ENCODE measurements around the gene SLC20A1. TPM values are rescaled to one million over a fixed set of nuclear protein-coding genes. Genes with fewer than 3 reads are reported as not detected.

SLC20A1 gene
- total RNA-seq, 4 donors from 2014 or later: 5.0 to 19.2 (median 12.4) TPM

DNA sequence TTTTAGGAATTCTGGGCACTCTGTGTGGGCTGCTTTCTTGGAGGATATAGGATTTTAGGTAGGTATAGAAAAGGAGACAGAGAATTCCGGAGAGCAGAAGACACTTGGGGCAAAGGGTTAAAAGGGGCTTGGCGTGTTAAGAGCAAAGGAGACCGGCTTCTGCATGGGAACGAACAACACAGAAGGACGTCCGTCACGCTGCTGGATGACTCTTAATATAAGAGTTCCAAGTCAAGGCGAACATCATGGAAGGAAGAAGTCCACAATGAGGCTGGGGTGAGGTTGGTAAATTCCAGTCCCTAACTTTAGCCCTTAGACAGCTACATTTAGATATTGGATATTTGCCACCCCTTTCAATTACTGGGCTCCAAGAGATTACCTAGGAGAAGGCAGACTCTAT lies 15.9 kb upstream of the SLC20A1 start:
- no peak overlapping the region for H3K4me3 ChIP-seq (ENCODE audit: low read depth, poor library complexity, severe bottlenecking)
- 77 to 89% methylated on average over 8 of the region's 8 CpGs for WGBS, 2 donors
- DNase-seq (ENCODE audit: low spot score in 2 of 2): no peak
- intact Hi-C loops (cut with DNase I; ENCODE audit: low total_unique reads): no loop called here
- TF ChIP-seq POLR2A (IDR thresholded peaks at IDR 0.05): no peak
- TF ChIP-seq, protein P1, sequence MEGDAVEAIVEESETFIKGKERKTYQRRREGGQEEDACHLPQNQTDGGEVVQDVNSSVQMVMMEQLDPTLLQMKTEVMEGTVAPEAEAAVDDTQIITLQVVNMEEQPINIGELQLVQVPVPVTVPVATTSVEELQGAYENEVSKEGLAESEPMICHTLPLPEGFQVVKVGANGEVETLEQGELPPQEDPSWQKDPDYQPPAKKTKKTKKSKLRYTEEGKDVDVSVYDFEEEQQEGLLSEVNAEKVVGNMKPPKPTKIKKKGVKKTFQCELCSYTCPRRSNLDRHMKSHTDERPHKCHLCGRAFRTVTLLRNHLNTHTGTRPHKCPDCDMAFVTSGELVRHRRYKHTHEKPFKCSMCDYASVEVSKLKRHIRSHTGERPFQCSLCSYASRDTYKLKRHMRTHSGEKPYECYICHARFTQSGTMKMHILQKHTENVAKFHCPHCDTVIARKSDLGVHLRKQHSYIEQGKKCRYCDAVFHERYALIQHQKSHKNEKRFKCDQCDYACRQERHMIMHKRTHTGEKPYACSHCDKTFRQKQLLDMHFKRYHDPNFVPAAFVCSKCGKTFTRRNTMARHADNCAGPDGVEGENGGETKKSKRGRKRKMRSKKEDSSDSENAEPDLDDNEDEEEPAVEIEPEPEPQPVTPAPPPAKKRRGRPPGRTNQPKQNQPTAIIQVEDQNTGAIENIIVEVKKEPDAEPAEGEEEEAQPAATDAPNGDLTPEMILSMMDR (IDR thresholded peaks at IDR 0.05): no peak

GRCh38 chr2:112630268-112630667 lies 15.5 kb upstream of the SLC20A1 start:
- WGBS, 2 donors: 69 to 71% methylated on average over 4 of the region's 4 CpGs
- TF ChIP-seq POLR2A (IDR thresholded peaks at IDR 0.05): no peak
- TF ChIP-seq, protein P1 (IDR thresholded peaks at IDR 0.05): no peak
- no peak for DNase-seq (ENCODE audit: low spot score in 2 of 2)
- intact Hi-C loops (cut with DNase I; ENCODE audit: low total_unique reads): no loop called here
- no peak overlapping the region for H3K4me3 ChIP-seq (ENCODE audit: low read depth, poor library complexity, severe bottlenecking)

DNA sequence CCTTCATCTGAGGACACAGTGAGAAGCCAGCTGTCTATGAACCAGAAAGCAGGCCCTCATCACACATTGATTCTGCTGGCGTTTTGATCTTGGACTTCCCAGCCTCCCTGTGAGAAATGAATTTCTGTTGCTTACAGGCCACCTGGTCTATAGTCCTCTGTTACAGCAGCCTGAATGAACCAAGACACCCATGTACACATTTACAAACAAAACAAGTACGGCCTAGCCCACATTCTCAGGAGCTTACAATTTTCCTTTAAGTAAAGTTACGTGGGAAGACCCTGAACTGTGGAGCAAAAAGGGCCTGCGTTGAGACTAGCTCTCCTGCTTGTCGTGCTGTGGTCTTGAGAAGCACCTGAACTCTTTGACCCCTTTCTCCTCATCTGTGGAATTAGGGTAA lies 12.0 kb upstream of the SLC20A1 start:
- no peak overlapping the region for H3K4me3 ChIP-seq (ENCODE audit: low read depth, poor library complexity, severe bottlenecking)
- WGBS, 2 donors: 95 to 96% methylated on average over 5 of the region's 5 CpGs
- intact Hi-C loops (cut with DNase I; ENCODE audit: low total_unique reads): no loop called here
- no peak for TF ChIP-seq POLR2A (IDR thresholded peaks at IDR 0.05)
- TF ChIP-seq, protein P1 (IDR thresholded peaks at IDR 0.05): no peak
- DNase-seq (ENCODE audit: low spot score in 2 of 2): no peak

GRCh38 chr2:112634153-112634873 lies 11.4 kb upstream of the SLC20A1 start:
- H3K4me3 ChIP-seq (ENCODE audit: low read depth, poor library complexity, severe bottlenecking): no peak overlapping the region
- no peak for DNase-seq (ENCODE audit: low spot score in 2 of 2)
- TF ChIP-seq, protein P1 (IDR thresholded peaks at IDR 0.05): no peak
- TF ChIP-seq POLR2A (IDR thresholded peaks at IDR 0.05): no peak
- intact Hi-C loops (cut with DNase I; ENCODE audit: low total_unique reads): no loop called here
- 90 to 91% methylated on average over 15 to 16 of the region's 16 CpGs for WGBS, 2 donors

DNA sequence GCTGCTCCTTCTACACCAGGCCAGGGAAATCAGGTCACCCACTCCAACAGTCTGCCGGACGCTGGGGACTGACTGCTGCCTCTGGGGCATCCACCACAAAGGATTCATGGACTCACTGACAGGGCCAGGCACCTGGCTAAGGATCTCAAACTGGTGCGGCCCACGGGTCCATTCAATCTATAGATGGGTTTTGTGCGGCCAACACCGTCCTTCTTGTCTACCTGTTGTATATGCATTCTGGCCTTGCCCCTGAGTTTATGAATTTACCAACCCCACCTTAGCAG lies 10.9 kb upstream of the SLC20A1 start:
- TF ChIP-seq, protein P1 (IDR thresholded peaks at IDR 0.05): no peak
- TF ChIP-seq POLR2A (IDR thresholded peaks at IDR 0.05): no peak
- DNase-seq (ENCODE audit: low spot score in 2 of 2): no peak
- intact Hi-C loops (cut with DNase I; ENCODE audit: low total_unique reads): no loop called here
- no peak overlapping the region for H3K4me3 ChIP-seq (ENCODE audit: low read depth, poor library complexity, severe bottlenecking)
- WGBS, 2 donors: 97 to 100% methylated on average over 4 to 5 of the region's 6 CpGs

All from lower leg skin (tissue), 4 donors.